WERI-Rb-1 (cell line): ENCODE results near the gene UNC5A.

Source experiments
- DNase-seq: peaks from one replicate; pipeline ENCODE4 v3.0.0-alpha.2; 2020
- H3K27ac ChIP-seq: fragments of 250-450 bp; sonication (Bioruptor Pico); 2 replicates; pipeline ENCODE4 v1.5.1; 2020; ENCODE audit warnings: mild to moderate bottlenecking, moderate library complexity
- H3K27me3 ChIP-seq: fragments of 250-450 bp; sonication (Bioruptor Pico); 2 replicates; pipeline ENCODE4 v1.5.1; 2021; ENCODE audit warnings: mild to moderate bottlenecking, low read depth, moderate library complexity; ENCODE audit not compliant: insufficient read depth, severe bottlenecking
- H3K36me3 ChIP-seq: fragments of 250-450 bp; sonication (Bioruptor Pico); 2 replicates; pipeline ENCODE4 v1.5.1; 2020; ENCODE audit warnings: mild to moderate bottlenecking, moderate library complexity
- H3K4me3 ChIP-seq: 2 replicates; pipeline ENCODE4 v1.5.1; 2011; ENCODE audit warnings: low read depth, mild to moderate bottlenecking, control low read depth, low read length
- H3K9me3 ChIP-seq: fragments of 250-450 bp; sonication (Bioruptor Pico); 2 replicates; pipeline ENCODE4 v1.5.1; 2021; ENCODE audit warnings: mild to moderate bottlenecking, moderate library complexity; ENCODE audit not compliant: severe bottlenecking
- CTCF ChIP-seq: IDR thresholded peaks from 2 replicates; pipeline ENCODE4 v1.5.1; 2011; ENCODE audit warnings: low read depth, mild to moderate bottlenecking, control low read depth, inconsistent platforms, low read length

Gene UNC5A

DNA sequence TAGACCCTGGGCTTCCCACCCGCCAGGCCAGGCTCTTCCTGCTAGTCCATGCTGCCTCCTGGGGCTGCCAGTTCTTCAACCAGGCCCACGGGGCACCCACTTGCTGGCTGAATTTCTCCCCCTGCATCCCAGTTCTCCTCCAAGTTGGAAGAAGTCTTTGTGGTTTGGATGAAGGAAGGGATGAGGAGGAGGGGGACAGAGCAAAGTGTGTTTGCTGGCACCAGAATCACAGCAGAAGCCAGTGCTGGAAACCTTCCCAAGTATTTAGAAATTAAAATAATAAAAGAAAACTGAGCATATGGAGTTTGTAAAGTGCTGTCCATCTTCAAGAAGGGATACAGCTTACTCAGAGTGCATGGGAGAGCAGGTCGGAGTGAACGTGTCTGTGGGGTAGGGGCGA lies 19.4 kb upstream of the UNC5A start:
- Histone ChIP-seq H3K27me3 (no peaks in the 10 kb centered on the region), H3K4me3 (no peak overlapping the region), H3K27ac (no peak overlapping the region), H3K36me3 (no peaks in the 10 kb centered on the region), H3K9me3 (no peaks in the 10 kb centered on the region)
- no peak for TF ChIP-seq CTCF
- no peak for DNase-seq

DNA sequence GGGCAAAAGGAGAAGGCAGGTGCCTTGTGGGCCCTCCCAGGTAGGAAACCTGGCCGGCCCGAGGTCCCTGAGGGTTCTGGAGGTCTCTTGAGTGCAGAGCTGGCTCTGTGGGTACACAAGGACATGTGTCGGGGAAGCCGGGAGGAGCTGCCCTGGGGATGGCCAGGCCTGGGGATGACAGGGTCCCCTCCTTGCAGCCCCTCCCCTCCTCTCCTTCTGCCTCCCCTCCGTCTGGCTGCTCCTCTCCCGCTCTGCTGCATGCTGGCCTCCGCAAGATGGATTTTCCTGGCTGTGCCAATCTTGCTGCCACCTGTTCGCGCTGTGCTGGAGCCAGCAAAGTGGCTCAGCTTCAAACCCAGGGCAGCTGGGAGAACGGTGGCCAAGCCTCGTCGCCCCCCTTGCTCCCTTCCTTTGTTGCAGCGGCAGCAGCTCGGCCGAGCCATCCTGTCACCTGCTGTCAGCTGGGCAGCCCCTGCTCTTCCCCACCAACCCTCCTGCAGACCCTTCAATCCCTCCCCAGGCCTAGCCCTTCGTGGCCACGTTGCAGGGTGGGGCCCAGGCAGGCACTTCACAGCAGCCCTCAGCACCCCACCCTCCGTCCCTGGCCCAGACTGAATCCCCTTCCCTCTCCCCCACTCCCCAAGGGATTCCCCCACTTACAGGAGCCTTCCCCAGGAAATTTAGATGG lies 17.6 kb upstream of the UNC5A start:
- no peaks in the 10 kb centered on the region for H3K9me3 ChIP-seq
- H3K36me3 ChIP-seq: no peaks in the 10 kb centered on the region
- no peaks in the 10 kb centered on the region for H3K27me3 ChIP-seq
- no peak for DNase-seq
- no peak for TF ChIP-seq CTCF
- H3K27ac ChIP-seq: no peak overlapping the region
- no peak overlapping the region for H3K4me3 ChIP-seq

- Histone ChIP-seq H3K27ac (no peak overlapping the region), H3K9me3 (no peaks in the 10 kb centered on the region), H3K4me3 (no peak overlapping the region), H3K27me3 (no peaks in the 10 kb centered on the region), H3K36me3 (no peaks in the 10 kb centered on the region)
- no peak for DNase-seq
- no peak for TF ChIP-seq CTCF
Observed at GRCh38 chr5:176793343-176793699, 17.0 kb upstream of the UNC5A start.

GRCh38 chr5:176793736-176794135 lies 16.6 kb upstream of the UNC5A start:
- no peak for TF ChIP-seq CTCF
- no peaks in the 10 kb centered on the region for H3K9me3 ChIP-seq
- H3K36me3 ChIP-seq: no peaks in the 10 kb centered on the region
- no peak for DNase-seq
- no peak overlapping the region for H3K27ac ChIP-seq
- H3K4me3 ChIP-seq: no peak overlapping the region
- H3K27me3 ChIP-seq: no peaks in the 10 kb centered on the region

- Histone ChIP-seq H3K9me3 (no peaks in the 10 kb centered on the region), H3K4me3 (no peak overlapping the region), H3K36me3 (no peaks in the 10 kb centered on the region), H3K27ac (no peak overlapping the region), H3K27me3 (no peaks in the 10 kb centered on the region)
- no peak for DNase-seq
- no peak for TF ChIP-seq CTCF
Observed at GRCh38 chr5:176794509-176794908, 15.8 kb upstream of the UNC5A start.

DNA sequence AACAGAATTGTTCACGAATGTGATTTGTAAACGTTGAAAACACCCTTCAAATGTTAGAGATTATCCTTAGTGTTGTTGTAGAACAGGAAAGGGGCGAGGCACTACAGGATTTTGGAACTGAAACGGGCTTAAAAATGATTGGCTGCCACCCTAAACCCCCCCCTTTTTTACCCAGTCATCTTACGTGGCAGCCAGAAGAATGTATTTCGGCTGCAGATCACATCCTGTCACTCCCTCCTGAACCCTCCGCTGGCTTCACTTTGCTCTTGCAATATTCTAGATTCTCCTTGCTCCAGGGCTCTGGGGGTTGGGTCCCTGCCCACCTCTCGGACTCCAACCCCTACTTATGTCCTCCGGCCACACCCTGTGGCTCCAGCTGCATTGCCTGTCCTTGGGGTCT lies 13.9 kb upstream of the UNC5A start:
- Histone ChIP-seq H3K27ac (no peak overlapping the region), H3K9me3 (no peaks in the 10 kb centered on the region), H3K4me3 (no peak overlapping the region), H3K27me3 (no peaks in the 10 kb centered on the region), H3K36me3 (no peaks in the 10 kb centered on the region)
- DNase-seq: no peak
- TF ChIP-seq CTCF: no peak
